HCT116 (cell line): Measurements from ENCODE around the gene MCC.
"Not testable (repeated sequence)": the region's sequence is repeated elsewhere in the genome, so short reads cannot be mapped to it uniquely, and the experiment has no call there.

Experiments used
- CEBPB ChIP-seq: IDR thresholded peaks from 2 replicates; pipeline ENCODE4 v1.6.1; 2012; ENCODE audit warnings: low read depth
- CTCF ChIP-seq, 3 experiments: fragments of 200-600 bp in 1 of 3; sonication (generic) in 1 of 3; IDR thresholded peaks in 2 of 3; conservative IDR thresholded peaks in 1 of 3; 2 replicates each; pipeline ENCODE4 v1.5.1; 2012 to 2017; ENCODE audit warnings: low read depth in 2 of 3, low read length in 2 of 3, antibody characterized with exemption in 1 of 3, borderline replicate concordance in 1 of 3, control low read depth in 1 of 3, mild to moderate bottlenecking in 1 of 3, mixed read lengths in 1 of 3, mixed run types in 1 of 3, moderate library complexity in 1 of 3; ENCODE audit not compliant: insufficient read depth in 1 of 3
- ELF1 ChIP-seq: IDR thresholded peaks from 2 replicates; pipeline ENCODE4 v1.6.1; 2012; ENCODE audit warnings: low read depth, borderline replicate concordance
- EZH2 ChIP-seq: fragments of 200-600 bp; sonication (generic); IDR thresholded peaks from 2 replicates; pipeline ENCODE4 v1.6.1; 2017; ENCODE audit warnings: antibody characterized with exemption, mixed run types
- EZH2phosphoT487 ChIP-seq: fragments of 200-600 bp; IDR thresholded peaks from 2 replicates; pipeline ENCODE4 v1.6.1; 2018; ENCODE audit warnings: antibody characterized with exemption, borderline replicate concordance
- JUND ChIP-seq: IDR thresholded peaks from 2 replicates; pipeline ENCODE4 v1.6.1; 2012
- MAX ChIP-seq: IDR thresholded peaks from 2 replicates; pipeline ENCODE4 v1.6.1; 2012
- POLR2A ChIP-seq: IDR thresholded peaks from 2 replicates; pipeline ENCODE4 v1.7.0; 2011; ENCODE audit warnings: borderline replicate concordance; ENCODE audit not compliant: insufficient read depth, insufficient read length; ENCODE audit errors: extremely low read depth
- POLR2AphosphoS5 ChIP-seq: IDR thresholded peaks from 2 replicates; pipeline ENCODE4 v1.6.1; 2011; ENCODE audit warnings: mild to moderate bottlenecking, low read depth, low read length, moderate library complexity
- REST ChIP-seq: IDR thresholded peaks from 2 replicates; pipeline ENCODE4 v1.6.1; 2012; ENCODE audit warnings: low read depth
- SIN3A ChIP-seq: IDR thresholded peaks from 2 replicates; pipeline ENCODE4 v1.6.1; 2012; ENCODE audit warnings: low read depth
- ZBTB33 ChIP-seq: IDR thresholded peaks from 2 replicates; pipeline ENCODE4 v1.6.1; 2011; ENCODE audit warnings: mild to moderate bottlenecking, low read length, moderate library complexity; ENCODE audit not compliant: insufficient replicate concordance; ENCODE audit errors: extremely low read depth
- ZNF274 ChIP-seq: fragments of 200-500 bp; sonication (Bioruptor generic); IDR thresholded peaks from 2 replicates; pipeline ENCODE4 v1.6.1; 2014; ENCODE audit warnings: mild to moderate bottlenecking, low read depth, low read length, inconsistent platforms

GRCh38 chr5:113073629-113074034 lies 414.6 kb downstream of the MCC start:
- TF ChIP-seq POLR2AphosphoS5; CTCF (IDR thresholded peaks at IDR 0.05 in 2 of 3, conservative IDR thresholded peaks at IDR 0.05 in 1 of 3; ENCODE audit: borderline replicate concordance in 1 of 3, insufficient read depth in 1 of 3, low read depth in 2 of 3, low read length in 2 of 3); REST; ELF1; POLR2A; EZH2phosphoT487; SIN3A; EZH2; ZNF274; MAX; ZBTB33; CEBPB; JUND: not testable (repeated sequence)
